GM06990 (cell line): ENCODE results near the gene MYO1D.

Source experiments
- DNase-seq: peaks from one replicate; pipeline ENCODE4 v3.0.0-alpha.2; 2011; ENCODE audit not compliant: insufficient read length; ENCODE audit errors: extremely low read depth
- H3K27me3 ChIP-seq: replicated peaks from 2 replicates; pipeline ENCODE4 v1.6.0; 2011; ENCODE audit warnings: low read length; ENCODE audit not compliant: control insufficient read depth, insufficient read depth
- H3K36me3 ChIP-seq: 2 replicates; pipeline ENCODE4 v1.5.1; 2011; ENCODE audit warnings: low read length; ENCODE audit not compliant: control insufficient read depth, insufficient read depth
- H3K4me3 ChIP-seq: replicated peaks from 2 replicates; pipeline ENCODE4 v1.5.1; 2011; ENCODE audit warnings: low read depth, mild to moderate bottlenecking, control low read depth, low read length
- CTCF ChIP-seq: IDR thresholded peaks from 2 replicates; pipeline ENCODE4 v1.5.1; 2011; ENCODE audit warnings: low read length, control low read depth, mild to moderate bottlenecking, inconsistent platforms; ENCODE audit not compliant: insufficient read depth, poor library complexity, severe bottlenecking

Gene MYO1D

DNA sequence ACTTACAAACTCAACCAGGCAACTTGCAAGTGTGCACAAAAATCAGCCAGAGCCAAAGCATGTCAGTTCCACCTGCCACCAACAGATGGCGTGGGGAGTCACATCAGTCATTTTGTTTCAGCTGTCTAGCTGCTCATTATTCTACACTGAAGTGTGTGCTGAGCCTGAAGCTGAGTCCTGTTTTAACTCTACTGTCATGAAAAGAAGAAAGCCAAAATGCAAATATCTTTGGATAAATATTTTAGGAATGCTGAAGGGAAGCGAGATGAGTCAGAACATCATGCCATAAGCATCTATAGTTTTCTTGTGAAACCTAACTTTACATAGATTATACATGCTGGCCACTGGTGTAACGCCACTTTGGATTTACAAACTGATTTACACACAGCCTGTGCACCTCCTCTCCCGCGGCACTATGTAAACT, 217.5 kb downstream of the MYO1D start:
- H3K4me3 ChIP-seq, result no peak overlapping the region
- no peaks in the 10 kb centered on the region for H3K36me3 ChIP-seq
- no peaks in the 10 kb centered on the region for H3K27me3 ChIP-seq
- TF ChIP-seq CTCF, result peak; percentile 91
- peak; percentile 44 for DNase-seq

DNA sequence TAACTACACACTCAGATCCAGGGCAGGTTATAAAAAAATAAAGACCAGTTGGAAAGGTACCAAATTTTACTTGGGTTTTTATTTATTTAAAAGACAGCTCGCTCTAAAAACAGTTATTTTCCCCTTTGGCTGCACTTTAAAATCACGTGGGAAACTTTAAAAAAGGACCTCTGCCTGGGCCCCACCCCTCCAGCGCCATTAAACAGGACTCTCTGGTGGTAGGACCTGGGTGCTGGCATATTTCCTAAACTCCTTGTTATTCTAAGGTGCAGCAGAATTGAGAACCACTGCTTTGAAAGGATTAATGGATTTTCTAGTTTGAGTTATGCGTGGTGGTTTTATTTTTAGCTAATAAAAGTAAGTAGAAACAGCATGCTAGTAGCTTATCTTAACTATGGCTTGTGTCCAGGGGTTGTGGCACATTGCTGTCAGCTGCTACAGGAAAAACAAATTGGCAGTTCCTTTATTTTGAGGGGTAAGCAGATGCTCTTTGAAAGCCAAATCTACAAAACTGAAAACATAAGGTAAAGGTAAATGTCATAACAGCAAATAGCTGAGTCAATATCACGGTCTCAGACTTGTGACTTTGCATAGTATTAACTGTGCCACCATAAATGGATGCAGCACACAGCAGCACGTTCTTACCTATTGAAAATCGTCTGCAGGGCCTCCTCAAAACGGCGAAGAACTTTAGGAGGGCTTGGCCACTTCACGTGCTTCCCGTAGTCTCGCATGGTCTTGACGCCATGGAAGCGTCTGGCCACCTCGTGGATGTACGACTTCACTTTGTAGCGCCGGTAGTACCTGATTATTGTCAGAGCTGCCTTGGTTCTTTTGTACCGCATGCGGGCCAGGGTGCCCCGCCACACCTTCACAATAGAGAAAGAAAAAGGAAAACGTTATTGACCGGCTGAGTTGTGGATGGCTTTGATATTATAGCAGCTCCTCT, 218.2 kb downstream of the MYO1D start:
- Histone ChIP-seq H3K36me3 (no peaks in the 10 kb centered on the region), H3K4me3 (no peak overlapping the region), H3K27me3 (no peaks in the 10 kb centered on the region)
- no peak for TF ChIP-seq CTCF
- no peak for DNase-seq

GRCh38 chr17:32656886-32657285, 220.0 kb downstream of the MYO1D start:
- H3K36me3 ChIP-seq, result no peaks in the 10 kb centered on the region

GRCh38 chr17:32654324-32654723, 222.6 kb downstream of the MYO1D start:
- no peak for TF ChIP-seq CTCF
- no peak overlapping the region for H3K4me3 ChIP-seq
- H3K36me3 ChIP-seq, result no peaks in the 10 kb centered on the region
- no peaks in the 10 kb centered on the region for H3K27me3 ChIP-seq
- no peak for DNase-seq

More at GRCh38 chr17:32656886-32657285, 220.0 kb downstream of the MYO1D start:
- no peak overlapping the region for H3K4me3 ChIP-seq
- H3K27me3 ChIP-seq, result no peaks in the 10 kb centered on the region
- no peak for TF ChIP-seq CTCF
- DNase-seq, result no peak

GRCh38 chr17:32651084-32651483, 225.8 kb downstream of the MYO1D start:
- TF ChIP-seq CTCF, result no peak
- no peak overlapping the region for H3K4me3 ChIP-seq
- DNase-seq, result no peak

GRCh38 chr17:32648450-32648849, 228.5 kb downstream of the MYO1D start:
- DNase-seq, result no peak
- Histone ChIP-seq H3K36me3 (no peaks in the 10 kb centered on the region), H3K4me3 (no peak overlapping the region), H3K27me3 (no peaks in the 10 kb centered on the region)
- no peak for TF ChIP-seq CTCF

More at GRCh38 chr17:32651084-32651483, 225.8 kb downstream of the MYO1D start:
- Histone ChIP-seq H3K27me3 (no peaks in the 10 kb centered on the region), H3K36me3 (no peaks in the 10 kb centered on the region)
